ENCODE measurements around the gene PGPEP1. TPM values are rescaled to one million over a fixed set of nuclear protein-coding genes. Genes with fewer than 3 reads are reported as not detected.
"Not testable (repeated sequence)": the region's sequence is repeated elsewhere in the genome, so short reads cannot be mapped to it uniquely, and the experiment has no call there.

PGPEP1 gene
- total RNA-seq, 1 experiment from 2014 or later: 27.9 TPM

DNA sequence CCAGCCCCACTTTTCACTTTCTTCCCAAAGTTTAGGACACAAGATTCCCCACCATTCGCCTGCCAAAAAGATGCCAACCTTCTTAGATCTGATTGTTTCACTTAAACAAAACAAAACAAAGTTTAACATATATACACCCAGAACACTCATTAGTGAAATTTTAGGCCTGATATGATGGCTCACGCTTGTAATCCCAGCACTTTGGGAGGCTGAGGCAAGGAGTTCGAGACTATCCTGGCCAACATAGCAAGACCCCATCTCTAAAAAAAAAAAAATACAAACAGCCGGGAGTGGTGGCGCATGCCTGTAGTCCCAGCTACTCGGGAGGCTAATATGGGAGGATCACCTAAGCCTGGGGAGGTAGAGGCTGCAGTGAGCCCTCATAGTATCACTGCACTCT, 4.9 kb downstream of the PGPEP1 start:
- CTCF ChIA-PET: no interaction called here
- Mint-ChIP-seq H3K36me3 (ENCODE audit: insufficient read depth, unreplicated experiment) (peaks cover 39% of the 10 kb centered on the region), H3K9me3 (ENCODE audit: low read depth, unreplicated experiment) (no peaks in the 10 kb centered on the region), H3K27ac (ENCODE audit: unreplicated experiment) (no peak overlapping the region), H3K4me1 (ENCODE audit: low read depth, unreplicated experiment) (peaks cover 17% of the 10 kb centered on the region), H3K4me3 (ENCODE audit: low read depth, unreplicated experiment) (no peak overlapping the region), H3K27me3 (ENCODE audit: unreplicated experiment) (no peaks in the 10 kb centered on the region)
- intact Hi-C loops (cut with micrococcal nuclease; ENCODE audit: unreplicated experiment): no loop called here
- BruUV-seq (replicated peaks): no TSS peak
- no peak for DNase-seq
- TF ChIP-seq, protein P1, sequence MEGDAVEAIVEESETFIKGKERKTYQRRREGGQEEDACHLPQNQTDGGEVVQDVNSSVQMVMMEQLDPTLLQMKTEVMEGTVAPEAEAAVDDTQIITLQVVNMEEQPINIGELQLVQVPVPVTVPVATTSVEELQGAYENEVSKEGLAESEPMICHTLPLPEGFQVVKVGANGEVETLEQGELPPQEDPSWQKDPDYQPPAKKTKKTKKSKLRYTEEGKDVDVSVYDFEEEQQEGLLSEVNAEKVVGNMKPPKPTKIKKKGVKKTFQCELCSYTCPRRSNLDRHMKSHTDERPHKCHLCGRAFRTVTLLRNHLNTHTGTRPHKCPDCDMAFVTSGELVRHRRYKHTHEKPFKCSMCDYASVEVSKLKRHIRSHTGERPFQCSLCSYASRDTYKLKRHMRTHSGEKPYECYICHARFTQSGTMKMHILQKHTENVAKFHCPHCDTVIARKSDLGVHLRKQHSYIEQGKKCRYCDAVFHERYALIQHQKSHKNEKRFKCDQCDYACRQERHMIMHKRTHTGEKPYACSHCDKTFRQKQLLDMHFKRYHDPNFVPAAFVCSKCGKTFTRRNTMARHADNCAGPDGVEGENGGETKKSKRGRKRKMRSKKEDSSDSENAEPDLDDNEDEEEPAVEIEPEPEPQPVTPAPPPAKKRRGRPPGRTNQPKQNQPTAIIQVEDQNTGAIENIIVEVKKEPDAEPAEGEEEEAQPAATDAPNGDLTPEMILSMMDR (IDR thresholded peaks at IDR 0.05; ENCODE audit: unreplicated experiment): no peak

GRCh38 chr19:18346091-18346490, 5.7 kb downstream of the PGPEP1 start:
- Mint-ChIP-seq H3K36me3 (ENCODE audit: insufficient read depth, unreplicated experiment) (peaks cover 31% of the 10 kb centered on the region), H3K27ac (ENCODE audit: unreplicated experiment) (no peak overlapping the region), H3K9me3 (ENCODE audit: low read depth, unreplicated experiment) (no peaks in the 10 kb centered on the region), H3K27me3 (ENCODE audit: unreplicated experiment) (no peaks in the 10 kb centered on the region), H3K4me1 (ENCODE audit: low read depth, unreplicated experiment) (peaks cover 15% of the 10 kb centered on the region), H3K4me3 (ENCODE audit: low read depth, unreplicated experiment) (no peak overlapping the region)
- TF ChIP-seq, protein P1 (IDR thresholded peaks at IDR 0.05; ENCODE audit: unreplicated experiment): no peak
- DNase-seq: no peak
- intact Hi-C loops (cut with micrococcal nuclease; ENCODE audit: unreplicated experiment): no loop called here
- CTCF ChIA-PET: no interaction called here
- no TSS peak for BruUV-seq (replicated peaks)

- Mint-ChIP-seq H3K27ac (ENCODE audit: unreplicated experiment) (no peak overlapping the region), H3K27me3 (ENCODE audit: unreplicated experiment) (no peaks in the 10 kb centered on the region), H3K9me3 (ENCODE audit: low read depth, unreplicated experiment) (no peaks in the 10 kb centered on the region), H3K36me3 (ENCODE audit: insufficient read depth, unreplicated experiment) (peaks cover 25% of the 10 kb centered on the region), H3K4me3 (ENCODE audit: low read depth, unreplicated experiment) (no peak overlapping the region), H3K4me1 (ENCODE audit: low read depth, unreplicated experiment) (peaks cover 9% of the 10 kb centered on the region)
- intact Hi-C loops (cut with micrococcal nuclease; ENCODE audit: unreplicated experiment): loop anchor here (2.0 kb wide), 1 partner anchor 63 kb away; no protein-coding TSS in a partner anchor
- DNase-seq: no peak
- BruUV-seq (replicated peaks): no TSS peak
- CTCF ChIA-PET: no interaction called here
- TF ChIP-seq, protein P1 (IDR thresholded peaks at IDR 0.05; ENCODE audit: unreplicated experiment): no peak
Observed at GRCh38 chr19:18348171-18348570, 7.8 kb downstream of the PGPEP1 start.

GRCh38 chr19:18348818-18349339, 8.5 kb downstream of the PGPEP1 start:
- intact Hi-C loops (cut with micrococcal nuclease; ENCODE audit: unreplicated experiment): loop anchor here (2.0 kb wide), 1 partner anchor 62 kb away; no protein-coding TSS in a partner anchor
- CTCF ChIA-PET: interaction anchor here (0.7 to 1.3 kb wide), 3 partner anchors 39 to 69 kb away, joined by 3 to 4 read pairs (median 3); no protein-coding TSS in a partner anchor
- BruUV-seq (replicated peaks); H3K9me3 Mint-ChIP-seq (ENCODE audit: low read depth, unreplicated experiment); H3K27me3 Mint-ChIP-seq (ENCODE audit: unreplicated experiment); DNase-seq; H3K27ac Mint-ChIP-seq (ENCODE audit: unreplicated experiment); H3K4me1 Mint-ChIP-seq (ENCODE audit: low read depth, unreplicated experiment); H3K4me3 Mint-ChIP-seq (ENCODE audit: low read depth, unreplicated experiment): not testable (repeated sequence)
- H3K36me3 Mint-ChIP-seq (ENCODE audit: insufficient read depth, unreplicated experiment): peaks cover 25% of the 10 kb centered on the region

DNA sequence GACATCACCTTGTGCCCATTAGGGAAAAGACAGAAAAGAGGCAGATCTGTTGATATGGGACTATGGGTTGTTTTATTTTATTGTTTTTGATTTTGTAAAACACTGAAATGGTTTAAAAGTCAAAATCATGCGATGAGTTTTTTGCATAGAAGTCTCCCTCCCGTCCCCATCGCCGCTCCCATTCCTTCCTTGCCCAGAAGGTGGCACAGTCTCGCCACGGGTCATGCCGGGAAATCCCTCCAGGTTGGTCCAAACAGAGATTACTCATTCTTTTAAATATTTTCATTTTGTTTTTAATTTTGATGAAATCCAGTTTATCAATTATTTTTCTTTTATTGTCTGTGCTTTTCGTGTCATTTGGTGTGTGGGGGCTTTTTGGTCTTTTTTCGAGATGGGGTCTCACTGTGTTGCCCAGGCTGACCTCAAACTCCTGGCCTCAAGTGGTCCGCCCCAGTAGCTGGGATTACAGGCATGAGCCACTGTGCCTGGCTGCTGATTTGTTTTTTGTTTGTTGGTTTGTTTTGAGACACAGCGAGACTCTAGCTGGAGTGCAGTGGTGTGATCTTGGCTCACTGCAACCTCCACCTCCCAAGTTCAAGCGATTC, 9.2 kb downstream of the PGPEP1 start:
- CTCF ChIA-PET: interaction anchor here (0.7 to 1.3 kb wide), 4 partner anchors 39 to 61 kb away, joined by 3 to 8 read pairs (median 4); no protein-coding TSS in a partner anchor
- no peak overlapping the region for H3K27ac Mint-ChIP-seq (ENCODE audit: unreplicated experiment)
- H3K27me3 Mint-ChIP-seq (ENCODE audit: unreplicated experiment): no peaks in the 10 kb centered on the region
- H3K9me3 Mint-ChIP-seq (ENCODE audit: low read depth, unreplicated experiment): no peaks in the 10 kb centered on the region
- peak; percentile 70 for DNase-seq
- H3K36me3 Mint-ChIP-seq (ENCODE audit: insufficient read depth, unreplicated experiment): peaks cover 25% of the 10 kb centered on the region
- intact Hi-C loops (cut with micrococcal nuclease; ENCODE audit: unreplicated experiment): loop anchor here (2.0 kb wide), 1 partner anchor 61 kb away; no protein-coding TSS in a partner anchor
- TF ChIP-seq, protein P1 (IDR thresholded peaks at IDR 0.05; ENCODE audit: unreplicated experiment): peak; percentile 72
- H3K4me1 Mint-ChIP-seq (ENCODE audit: low read depth, unreplicated experiment): peaks cover 9% of the 10 kb centered on the region
- no peak overlapping the region for H3K4me3 Mint-ChIP-seq (ENCODE audit: low read depth, unreplicated experiment)
- BruUV-seq (replicated peaks): no TSS peak
